IPS-11a (cell line): ENCODE results near the gene TMEM26.
"Not testable (repeated sequence)": the region's sequence is repeated elsewhere in the genome, so short reads cannot be mapped to it uniquely, and the experiment has no call there.

ENCODE experiments used
- H3K4me3 ChIP-seq: one replicate; pipeline ENCODE4 v1.5.1; 2013; ENCODE audit warnings: low read depth, low read length, control low read depth

TMEM26 gene

GRCh38 chr10:61400524-61400923, 52.7 kb downstream of the TMEM26 start:
- no peak overlapping the region for H3K4me3 ChIP-seq

- H3K4me3 ChIP-seq, result no peak overlapping the region
Observed at GRCh38 chr10:61399406-61399805, 53.8 kb downstream of the TMEM26 start.

GRCh38 chr10:61398366-61399129, 54.6 kb downstream of the TMEM26 start:
- no peak overlapping the region for H3K4me3 ChIP-seq

- H3K4me3 ChIP-seq, result no peak overlapping the region
Observed at GRCh38 chr10:61397175-61397986, 55.8 kb downstream of the TMEM26 start.

- H3K4me3 ChIP-seq, result no peak overlapping the region
Observed at GRCh38 chr10:61391281-61391680, 61.9 kb downstream of the TMEM26 start.

- no peak overlapping the region for H3K4me3 ChIP-seq
Observed at GRCh38 chr10:61390851-61391250, 62.3 kb downstream of the TMEM26 start.

GRCh38 chr10:61389887-61390286, 63.3 kb downstream of the TMEM26 start:
- no peak overlapping the region for H3K4me3 ChIP-seq

GRCh38 chr10:61388986-61389385, 64.2 kb downstream of the TMEM26 start:
- H3K4me3 ChIP-seq, result not testable (repeated sequence)

- H3K4me3 ChIP-seq, result no peak overlapping the region
Observed at GRCh38 chr10:61385231-61386001, 67.8 kb downstream of the TMEM26 start.

- not testable (repeated sequence) for H3K4me3 ChIP-seq
Observed at GRCh38 chr10:61381153-61381552, 72.0 kb downstream of the TMEM26 start.

- no peak overlapping the region for H3K4me3 ChIP-seq
Observed at GRCh38 chr10:61378865-61379264, 74.3 kb downstream of the TMEM26 start.

- H3K4me3 ChIP-seq, result no peak overlapping the region
Observed at GRCh38 chr10:61376908-61377368, 76.2 kb downstream of the TMEM26 start.

GRCh38 chr10:61376377-61376776, 76.8 kb downstream of the TMEM26 start:
- no peak overlapping the region for H3K4me3 ChIP-seq

GRCh38 chr10:61366365-61366764, 86.8 kb downstream of the TMEM26 start:
- no peak overlapping the region for H3K4me3 ChIP-seq

- no peak overlapping the region for H3K4me3 ChIP-seq
Observed at GRCh38 chr10:61364619-61365018, 88.6 kb downstream of the TMEM26 start.

- no peak overlapping the region for H3K4me3 ChIP-seq
Observed at GRCh38 chr10:61363006-61363405, 90.2 kb downstream of the TMEM26 start.

- no peak overlapping the region for H3K4me3 ChIP-seq
Observed at GRCh38 chr10:61359452-61359851, 93.7 kb downstream of the TMEM26 start.

GRCh38 chr10:61357687-61358086, 95.5 kb downstream of the TMEM26 start:
- H3K4me3 ChIP-seq, result no peak overlapping the region
